ENCODE measurements around the gene CNTNAP2.

The CNTNAP2 gene

GRCh38 chr7:146424084-146424483 lies 307.5 kb downstream of the CNTNAP2 start:
- no peak for DNase-seq (ENCODE audit: low read depth)

- no peak for DNase-seq (ENCODE audit: low read depth)
Observed at GRCh38 chr7:146433501-146433900, 316.9 kb downstream of the CNTNAP2 start.

GRCh38 chr7:146443102-146443501 lies 326.5 kb downstream of the CNTNAP2 start:
- no peak for DNase-seq (ENCODE audit: low read depth)

GRCh38 chr7:146449625-146450024 lies 333.0 kb downstream of the CNTNAP2 start:
- DNase-seq (ENCODE audit: low read depth) = no peak

GRCh38 chr7:146455091-146455655 lies 338.6 kb downstream of the CNTNAP2 start:
- DNase-seq (ENCODE audit: low read depth) = no peak

GRCh38 chr7:146479040-146479439 lies 362.4 kb downstream of the CNTNAP2 start:
- no peak for DNase-seq (ENCODE audit: low read depth)

- DNase-seq (ENCODE audit: low read depth) = no peak
Observed at GRCh38 chr7:146486519-146486918, 369.9 kb downstream of the CNTNAP2 start.

- no peak for DNase-seq (ENCODE audit: low read depth)
Observed at GRCh38 chr7:146492017-146492416, 375.4 kb downstream of the CNTNAP2 start.

GRCh38 chr7:146494952-146495596 lies 378.5 kb downstream of the CNTNAP2 start:
- no peak for DNase-seq (ENCODE audit: low read depth)

GRCh38 chr7:146496657-146497056 lies 380.1 kb downstream of the CNTNAP2 start:
- DNase-seq (ENCODE audit: low read depth) = no peak

GRCh38 chr7:146499970-146500369 lies 383.4 kb downstream of the CNTNAP2 start:
- DNase-seq (ENCODE audit: low read depth) = no peak

GRCh38 chr7:146503844-146504243 lies 387.2 kb downstream of the CNTNAP2 start:
- no peak for DNase-seq (ENCODE audit: low read depth)

GRCh38 chr7:146510088-146510680 lies 393.6 kb downstream of the CNTNAP2 start:
- no peak for DNase-seq (ENCODE audit: low read depth)

GRCh38 chr7:146514304-146514703 lies 397.7 kb downstream of the CNTNAP2 start:
- no peak for DNase-seq (ENCODE audit: low read depth)

- no peak for DNase-seq (ENCODE audit: low read depth)
Observed at GRCh38 chr7:146528581-146528980, 412.0 kb downstream of the CNTNAP2 start.

GRCh38 chr7:146539836-146540235 lies 423.2 kb downstream of the CNTNAP2 start:
- no peak for DNase-seq (ENCODE audit: low read depth)

- no peak for DNase-seq (ENCODE audit: low read depth)
Observed at GRCh38 chr7:146542101-146542500, 425.5 kb downstream of the CNTNAP2 start.

- no peak for DNase-seq (ENCODE audit: low read depth)
Observed at GRCh38 chr7:146544748-146545147, 428.1 kb downstream of the CNTNAP2 start.

GRCh38 chr7:146548816-146549215 lies 432.2 kb downstream of the CNTNAP2 start:
- DNase-seq (ENCODE audit: low read depth) = no peak

GRCh38 chr7:146554556-146554955 lies 438.0 kb downstream of the CNTNAP2 start:
- no peak for DNase-seq (ENCODE audit: low read depth)

GRCh38 chr7:146557971-146558469 lies 441.4 kb downstream of the CNTNAP2 start:
- DNase-seq (ENCODE audit: low read depth) = no peak

- DNase-seq (ENCODE audit: low read depth) = no peak
Observed at GRCh38 chr7:146565872-146566271, 449.3 kb downstream of the CNTNAP2 start.

- no peak for DNase-seq (ENCODE audit: low read depth)
Observed at GRCh38 chr7:146575903-146576302, 459.3 kb downstream of the CNTNAP2 start.

GRCh38 chr7:146591976-146592375 lies 475.4 kb downstream of the CNTNAP2 start:
- no peak for DNase-seq (ENCODE audit: low read depth)

All from stromal cell of bone marrow (primary cell).